Ectodermal cell (in vitro differentiated cells): Measurements from ENCODE around the gene FGF14.

Experiments used
- H3K27ac ChIP-seq: 2 replicates; pipeline ENCODE4 v1.7.0; 2013; ENCODE audit warnings: mild to moderate bottlenecking, low read depth, low read length; ENCODE audit not compliant: insufficient read depth, poor library complexity, severe bottlenecking
- H3K27me3 ChIP-seq: 2 replicates; pipeline ENCODE4 v1.7.0; 2013; ENCODE audit warnings: mild to moderate bottlenecking, low read length; ENCODE audit not compliant: insufficient read depth, control insufficient read depth, poor library complexity, severe bottlenecking
- H3K36me3 ChIP-seq: one replicate; pipeline ENCODE4 v1.7.0; 2013; ENCODE audit warnings: low read length; ENCODE audit not compliant: control insufficient read depth, insufficient read depth
- H3K4me1 ChIP-seq: one replicate; pipeline ENCODE4 v1.7.0; 2013; ENCODE audit warnings: low read length; ENCODE audit not compliant: control insufficient read depth, insufficient read depth
- H3K4me3 ChIP-seq: 2 replicates; pipeline ENCODE4 v1.7.0; 2013; ENCODE audit warnings: low read depth, low read length, control low read depth; ENCODE audit not compliant: insufficient read depth
- H3K9me3 ChIP-seq: 2 replicates; pipeline ENCODE4 v1.7.0; 2013; ENCODE audit warnings: mild to moderate bottlenecking, low read length, moderate library complexity; ENCODE audit not compliant: control insufficient read depth
- WGBS, 2 experiments: methylation state at CpG; one replicate each; pipeline ENCODE4 v1.1.7; 2013; ENCODE audit warnings: missing lambda C conversion rate in 2 of 2; 5-methylcytosine and 5-hydroxymethylcytosine counted together

Gene FGF14

GRCh38 chr13:101700598-101700997, 701.2 kb downstream of the FGF14 start:
- Histone ChIP-seq H3K4me1 (no peaks in the 10 kb centered on the region), H3K27me3 (no peaks in the 10 kb centered on the region), H3K4me3 (no peak overlapping the region), H3K27ac (no peak overlapping the region), H3K36me3 (no peaks in the 10 kb centered on the region), H3K9me3 (no peaks in the 10 kb centered on the region)
- 86 to 96% methylated on average over 2 to 3 of the region's 3 CpGs for WGBS, 2 experiments

GRCh38 chr13:101698400-101698799, 703.4 kb downstream of the FGF14 start:
- no peaks in the 10 kb centered on the region for H3K36me3 ChIP-seq
- H3K9me3 ChIP-seq: no peaks in the 10 kb centered on the region
- H3K4me3 ChIP-seq: no peak overlapping the region
- WGBS, 2 experiments: 91 to 100% methylated on average over 1 of the region's 2 CpGs
- H3K27me3 ChIP-seq: no peaks in the 10 kb centered on the region
- no peak overlapping the region for H3K27ac ChIP-seq
- no peaks in the 10 kb centered on the region for H3K4me1 ChIP-seq

- Histone ChIP-seq H3K9me3 (no peaks in the 10 kb centered on the region), H3K27ac (no peak overlapping the region), H3K4me1 (no peaks in the 10 kb centered on the region), H3K4me3 (no peak overlapping the region), H3K36me3 (no peaks in the 10 kb centered on the region), H3K27me3 (no peaks in the 10 kb centered on the region)
- WGBS, 2 experiments: 89 to 97% methylated on average over 2 to 3 of the region's 3 CpGs
Observed at GRCh38 chr13:101697745-101698144, 704.1 kb downstream of the FGF14 start.

- H3K4me1 ChIP-seq: no peaks in the 10 kb centered on the region
- no peaks in the 10 kb centered on the region for H3K36me3 ChIP-seq
- no peaks in the 10 kb centered on the region for H3K9me3 ChIP-seq
- H3K4me3 ChIP-seq: no peak overlapping the region
- 93 to 97% methylated on average over 4 of the region's 4 CpGs for WGBS, 2 experiments
- H3K27me3 ChIP-seq: no peaks in the 10 kb centered on the region
- no peak overlapping the region for H3K27ac ChIP-seq
Observed at GRCh38 chr13:101695870-101696516, 705.9 kb downstream of the FGF14 start.

GRCh38 chr13:101691341-101691860, 710.4 kb downstream of the FGF14 start:
- Histone ChIP-seq H3K4me1 (no peaks in the 10 kb centered on the region), H3K4me3 (no peak overlapping the region), H3K9me3 (no peaks in the 10 kb centered on the region), H3K27me3 (no peaks in the 10 kb centered on the region), H3K36me3 (no peaks in the 10 kb centered on the region), H3K27ac (no peak overlapping the region)
- 90 to 100% methylated on average over 3 of the region's 3 CpGs for WGBS, 2 experiments

- Histone ChIP-seq H3K27me3 (no peaks in the 10 kb centered on the region), H3K4me1 (no peaks in the 10 kb centered on the region), H3K36me3 (no peaks in the 10 kb centered on the region), H3K27ac (no peak overlapping the region), H3K4me3 (no peak overlapping the region), H3K9me3 (no peaks in the 10 kb centered on the region)
- 82 to 85% methylated on average over 2 of the region's 2 CpGs for WGBS, 2 experiments
Observed at GRCh38 chr13:101690871-101691270, 711.0 kb downstream of the FGF14 start.

- H3K9me3 ChIP-seq: no peaks in the 10 kb centered on the region
- no peak overlapping the region for H3K4me3 ChIP-seq
- no peaks in the 10 kb centered on the region for H3K27me3 ChIP-seq
- no peaks in the 10 kb centered on the region for H3K4me1 ChIP-seq
- no peaks in the 10 kb centered on the region for H3K36me3 ChIP-seq
- H3K27ac ChIP-seq: no peak overlapping the region
- 93 to 95% methylated on average over 2 of the region's 2 CpGs for WGBS, 2 experiments
Observed at GRCh38 chr13:101686003-101686402, 715.8 kb downstream of the FGF14 start.

- H3K9me3 ChIP-seq: no peaks in the 10 kb centered on the region
- H3K27me3 ChIP-seq: no peaks in the 10 kb centered on the region
- no peaks in the 10 kb centered on the region for H3K4me1 ChIP-seq
- H3K4me3 ChIP-seq: no peak overlapping the region
- H3K27ac ChIP-seq: no peak overlapping the region
- no peaks in the 10 kb centered on the region for H3K36me3 ChIP-seq
Observed at GRCh38 chr13:101681834-101682233, 720.0 kb downstream of the FGF14 start.

GRCh38 chr13:101673360-101674105, 728.3 kb downstream of the FGF14 start:
- H3K9me3 ChIP-seq: no peaks in the 10 kb centered on the region
- 75 to 87% methylated on average over 3 to 4 of the region's 4 CpGs for WGBS, 2 experiments
- H3K27ac ChIP-seq: no peak overlapping the region
- H3K4me1 ChIP-seq: no peaks in the 10 kb centered on the region
- no peaks in the 10 kb centered on the region for H3K36me3 ChIP-seq
- no peaks in the 10 kb centered on the region for H3K27me3 ChIP-seq
- H3K4me3 ChIP-seq: no peak overlapping the region

- 92 to 94% methylated on average over 4 of the region's 4 CpGs for WGBS, 2 experiments
- Histone ChIP-seq H3K9me3 (no peaks in the 10 kb centered on the region), H3K4me1 (no peaks in the 10 kb centered on the region), H3K36me3 (no peaks in the 10 kb centered on the region), H3K4me3 (no peak overlapping the region), H3K27me3 (no peaks in the 10 kb centered on the region), H3K27ac (no peak overlapping the region)
Observed at GRCh38 chr13:101661839-101662238, 740.0 kb downstream of the FGF14 start.
